SK-N-SH treated with all-trans-retinoic acid at 6 μM for 48 hours (cell line): ENCODE results near the gene SRCAP.

Source experiments
- ARNTL ChIP-seq: fragments of 450-650 bp; formaldehyde crosslinking; IDR thresholded peaks from 2 replicates; pipeline ENCODE4 v1.5.0; 2020; ENCODE audit warnings: low read depth, mild to moderate bottlenecking, moderate library complexity, borderline replicate concordance
- OSR1 ChIP-seq: fragments of 250-450 bp; sonication (Bioruptor Pico); IDR thresholded peaks from 2 replicates; pipeline ENCODE4 v1.8.0; 2022; ENCODE audit warnings: moderate library complexity, mild to moderate bottlenecking, inconsistent platforms
- RARB ChIP-seq: fragments of 250-450 bp; sonication (Bioruptor Pico); IDR thresholded peaks from 2 replicates; pipeline ENCODE4 v1.8.0; 2021; ENCODE audit warnings: mild to moderate bottlenecking, moderate library complexity
- TCF4 ChIP-seq: fragments of 250-450 bp; sonication (Bioruptor Pico); IDR thresholded peaks from 2 replicates; pipeline ENCODE4 v1.8.0; 2021; ENCODE audit warnings: mild to moderate bottlenecking, moderate library complexity, borderline replicate concordance
- ZFP30 ChIP-seq: fragments of 450-650 bp; formaldehyde crosslinking; IDR thresholded peaks from 2 replicates; pipeline ENCODE4 v1.5.0; 2022; ENCODE audit warnings: mild to moderate bottlenecking, moderate library complexity
- ZNF8 ChIP-seq: fragments of 450-650 bp; formaldehyde crosslinking; IDR thresholded peaks from 2 replicates; pipeline ENCODE4 v1.5.0; 2020; ENCODE audit warnings: mild to moderate bottlenecking, moderate library complexity

DNA sequence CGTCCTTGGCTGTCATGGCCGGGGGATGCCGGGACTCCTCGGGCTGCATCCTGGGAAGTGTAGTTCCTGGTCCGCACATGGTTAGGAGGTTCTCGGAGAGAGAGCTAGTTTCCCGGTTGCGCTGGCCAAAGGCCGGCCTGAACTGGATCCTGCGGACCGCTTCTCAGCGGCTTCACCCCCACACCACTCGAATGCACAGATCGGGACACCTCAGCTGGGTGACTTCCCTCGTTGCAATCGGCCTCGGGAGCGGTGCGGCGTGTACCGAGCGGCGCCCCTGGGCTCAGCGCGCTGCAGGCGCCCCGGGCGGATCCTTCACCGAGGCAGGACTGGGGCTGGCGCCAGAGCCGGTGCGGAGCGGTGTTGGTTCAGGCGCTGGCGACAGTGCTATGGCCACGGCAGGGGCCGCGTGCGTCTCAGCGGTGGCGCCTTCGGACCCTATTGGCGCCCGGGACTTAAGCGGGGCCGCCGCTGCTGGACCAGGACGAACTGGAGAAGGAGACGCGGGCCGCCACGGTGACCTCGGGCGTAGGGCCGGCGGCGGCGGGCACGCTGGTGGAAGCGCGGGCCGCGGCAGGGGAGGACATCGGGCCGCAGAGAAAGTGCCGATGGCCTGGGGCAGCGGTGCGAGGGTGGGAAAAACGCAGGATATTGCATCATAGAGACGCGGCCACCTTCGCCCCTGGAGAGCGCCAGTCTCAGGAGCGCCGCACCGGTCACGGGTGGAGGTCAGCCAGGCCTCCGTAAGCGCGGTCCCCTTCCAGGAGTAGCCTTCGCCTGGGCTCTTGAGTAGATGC is 76.6 kb downstream of the SRCAP start:
- no peak for TF ChIP-seq ZNF8 (CRISPR knock-in tag)
- TF ChIP-seq ZFP30 (CRISPR knock-in tag): no peak
- no peak for TF ChIP-seq OSR1 (CRISPR knock-in tag)
- TF ChIP-seq TCF4: no peak
- TF ChIP-seq ARNTL: no peak
- no peak for TF ChIP-seq RARB (CRISPR knock-in tag)
